OCI-LY7 (cell line): ENCODE data around the gene PRSS27.

Experiments used
- EZH2phosphoT487 ChIP-seq: fragments of 200-600 bp; sonication (generic); IDR thresholded peaks from 2 replicates; pipeline ENCODE4 v1.6.1; 2018; ENCODE audit warnings: low read depth, borderline replicate concordance, mild to moderate bottlenecking, mixed run types, antibody characterized with exemption, low read length, moderate library complexity, mixed read lengths
- TF ChIP-seq, protein P1 (sequence below): fragments of 200-600 bp; sonication (generic); conservative IDR thresholded peaks from 2 replicates; pipeline ENCODE4 v1.5.1; 2014; ENCODE audit warnings: mild to moderate bottlenecking, antibody characterized with exemption, low read length, moderate library complexity, mixed read lengths

DNA sequence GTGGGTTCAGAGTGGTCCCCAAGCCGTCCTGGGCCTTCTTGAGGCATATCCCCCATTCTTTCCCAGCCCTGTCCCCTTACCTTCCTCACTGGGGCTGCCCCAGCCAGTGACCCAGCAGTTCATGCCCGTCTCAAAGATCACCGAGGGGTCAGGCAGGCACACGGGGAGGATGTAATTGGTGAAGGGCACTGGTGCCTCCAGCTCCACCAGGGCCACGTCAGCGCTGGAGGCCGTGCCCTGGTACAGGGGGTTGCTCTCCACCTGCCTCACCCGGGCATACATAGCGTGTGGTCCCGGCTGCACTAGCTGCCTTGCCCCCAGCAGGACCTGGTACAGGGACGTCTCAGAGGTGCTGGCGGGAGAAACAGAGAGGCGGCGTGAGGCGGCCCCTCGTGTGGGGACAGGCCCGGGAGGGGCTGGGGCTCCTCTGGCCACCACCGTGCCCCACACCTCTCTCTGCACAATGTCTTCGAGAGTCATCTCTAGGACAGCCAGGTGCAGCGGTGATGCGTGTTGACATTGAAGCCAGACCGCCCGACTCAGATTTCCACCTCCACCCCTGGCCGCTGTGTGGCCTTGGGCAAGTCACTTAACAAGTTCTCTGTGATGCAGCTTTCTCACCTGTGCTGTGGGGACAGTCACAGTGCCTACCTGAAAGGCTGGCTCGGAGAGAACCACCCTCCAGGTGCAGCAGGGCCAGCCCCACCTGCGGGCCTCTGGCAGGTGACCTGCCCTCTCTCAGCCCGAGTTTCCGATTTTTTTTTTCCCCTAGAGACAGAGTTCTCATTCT lies 5.8 kb downstream of the PRSS27 start:
- TF ChIP-seq, protein P1, sequence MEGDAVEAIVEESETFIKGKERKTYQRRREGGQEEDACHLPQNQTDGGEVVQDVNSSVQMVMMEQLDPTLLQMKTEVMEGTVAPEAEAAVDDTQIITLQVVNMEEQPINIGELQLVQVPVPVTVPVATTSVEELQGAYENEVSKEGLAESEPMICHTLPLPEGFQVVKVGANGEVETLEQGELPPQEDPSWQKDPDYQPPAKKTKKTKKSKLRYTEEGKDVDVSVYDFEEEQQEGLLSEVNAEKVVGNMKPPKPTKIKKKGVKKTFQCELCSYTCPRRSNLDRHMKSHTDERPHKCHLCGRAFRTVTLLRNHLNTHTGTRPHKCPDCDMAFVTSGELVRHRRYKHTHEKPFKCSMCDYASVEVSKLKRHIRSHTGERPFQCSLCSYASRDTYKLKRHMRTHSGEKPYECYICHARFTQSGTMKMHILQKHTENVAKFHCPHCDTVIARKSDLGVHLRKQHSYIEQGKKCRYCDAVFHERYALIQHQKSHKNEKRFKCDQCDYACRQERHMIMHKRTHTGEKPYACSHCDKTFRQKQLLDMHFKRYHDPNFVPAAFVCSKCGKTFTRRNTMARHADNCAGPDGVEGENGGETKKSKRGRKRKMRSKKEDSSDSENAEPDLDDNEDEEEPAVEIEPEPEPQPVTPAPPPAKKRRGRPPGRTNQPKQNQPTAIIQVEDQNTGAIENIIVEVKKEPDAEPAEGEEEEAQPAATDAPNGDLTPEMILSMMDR: no peak
- no peak for TF ChIP-seq EZH2phosphoT487
